Measurements from ENCODE around the gene KLK6.

KLK6 gene

GRCh38 chr19:50968716-50969412 lies 527 bp downstream of the KLK6 start:
- no peaks in the 10 kb centered on the region for H3K27me3 ChIP-seq (ENCODE audit: control insufficient read depth, insufficient read depth, low read length)
- H3K4me1 ChIP-seq (ENCODE audit: control insufficient read depth, insufficient read depth, low read length): peaks cover 7% of the 10 kb centered on the region
- no peak overlapping the region for H3K4me3 ChIP-seq (ENCODE audit: low read depth, low read length)
- no peak overlapping the region for H3K9ac ChIP-seq (ENCODE audit: low read depth, low read length)
- H3K9me3 ChIP-seq (ENCODE audit: control insufficient read depth, insufficient read depth, low read length): no peaks in the 10 kb centered on the region
- no peaks in the 10 kb centered on the region for H3K36me3 ChIP-seq (ENCODE audit: control insufficient read depth, insufficient read depth, low read length)

GRCh38 chr19:50967929-50968715 lies 1.3 kb downstream of the KLK6 start:
- Histone ChIP-seq H3K4me3 (ENCODE audit: low read depth, low read length) (no peak overlapping the region), H3K27me3 (ENCODE audit: control insufficient read depth, insufficient read depth, low read length) (no peaks in the 10 kb centered on the region), H3K4me1 (ENCODE audit: control insufficient read depth, insufficient read depth, low read length) (peaks cover 7% of the 10 kb centered on the region), H3K36me3 (ENCODE audit: control insufficient read depth, insufficient read depth, low read length) (no peaks in the 10 kb centered on the region), H3K9ac (ENCODE audit: low read depth, low read length) (no peak overlapping the region), H3K9me3 (ENCODE audit: control insufficient read depth, insufficient read depth, low read length) (no peaks in the 10 kb centered on the region)

GRCh38 chr19:50964266-50964665 lies 5.1 kb downstream of the KLK6 start:
- H3K27me3 ChIP-seq (ENCODE audit: control insufficient read depth, insufficient read depth, low read length): no peaks in the 10 kb centered on the region
- no peak overlapping the region for H3K9ac ChIP-seq (ENCODE audit: low read depth, low read length)
- H3K9me3 ChIP-seq (ENCODE audit: control insufficient read depth, insufficient read depth, low read length): no peaks in the 10 kb centered on the region
- peaks cover 4% of the 10 kb centered on the region for H3K4me1 ChIP-seq (ENCODE audit: control insufficient read depth, insufficient read depth, low read length)
- H3K36me3 ChIP-seq (ENCODE audit: control insufficient read depth, insufficient read depth, low read length): no peaks in the 10 kb centered on the region
- no peak overlapping the region for H3K4me3 ChIP-seq (ENCODE audit: low read depth, low read length)

- Histone ChIP-seq H3K9ac (ENCODE audit: low read depth, low read length) (no peak overlapping the region), H3K4me3 (ENCODE audit: low read depth, low read length) (no peak overlapping the region), H3K9me3 (ENCODE audit: control insufficient read depth, insufficient read depth, low read length) (no peaks in the 10 kb centered on the region), H3K4me1 (ENCODE audit: control insufficient read depth, insufficient read depth, low read length) (peaks cover 4% of the 10 kb centered on the region), H3K36me3 (ENCODE audit: control insufficient read depth, insufficient read depth, low read length) (no peaks in the 10 kb centered on the region), H3K27me3 (ENCODE audit: control insufficient read depth, insufficient read depth, low read length) (no peaks in the 10 kb centered on the region)
Measured at GRCh38 chr19:50963381-50963780, 6.0 kb downstream of the KLK6 start.

GRCh38 chr19:50962245-50962644 lies 7.1 kb downstream of the KLK6 start:
- Histone ChIP-seq H3K9me3 (ENCODE audit: control insufficient read depth, insufficient read depth, low read length) (no peaks in the 10 kb centered on the region), H3K27me3 (ENCODE audit: control insufficient read depth, insufficient read depth, low read length) (no peaks in the 10 kb centered on the region), H3K4me1 (ENCODE audit: control insufficient read depth, insufficient read depth, low read length) (no peaks in the 10 kb centered on the region), H3K4me3 (ENCODE audit: low read depth, low read length) (no peak overlapping the region), H3K9ac (ENCODE audit: low read depth, low read length) (no peak overlapping the region), H3K36me3 (ENCODE audit: control insufficient read depth, insufficient read depth, low read length) (no peaks in the 10 kb centered on the region)

GRCh38 chr19:50959731-50960500 lies 9.5 kb downstream of the KLK6 start:
- no peaks in the 10 kb centered on the region for H3K36me3 ChIP-seq (ENCODE audit: control insufficient read depth, insufficient read depth, low read length)
- H3K4me1 ChIP-seq (ENCODE audit: control insufficient read depth, insufficient read depth, low read length): no peaks in the 10 kb centered on the region
- no peak overlapping the region for H3K9ac ChIP-seq (ENCODE audit: low read depth, low read length)
- H3K9me3 ChIP-seq (ENCODE audit: control insufficient read depth, insufficient read depth, low read length): no peaks in the 10 kb centered on the region
- no peak overlapping the region for H3K4me3 ChIP-seq (ENCODE audit: low read depth, low read length)
- H3K27me3 ChIP-seq (ENCODE audit: control insufficient read depth, insufficient read depth, low read length): no peaks in the 10 kb centered on the region

- Histone ChIP-seq H3K27me3 (ENCODE audit: control insufficient read depth, insufficient read depth, low read length) (no peaks in the 10 kb centered on the region), H3K4me3 (ENCODE audit: low read depth, low read length) (no peak overlapping the region), H3K4me1 (ENCODE audit: control insufficient read depth, insufficient read depth, low read length) (peaks cover 7% of the 10 kb centered on the region), H3K9ac (ENCODE audit: low read depth, low read length) (no peak overlapping the region), H3K9me3 (ENCODE audit: control insufficient read depth, insufficient read depth, low read length) (no peaks in the 10 kb centered on the region), H3K36me3 (ENCODE audit: control insufficient read depth, insufficient read depth, low read length) (no peaks in the 10 kb centered on the region)
Measured at GRCh38 chr19:50957587-50957986, 11.8 kb downstream of the KLK6 start.

- H3K4me3 ChIP-seq (ENCODE audit: low read depth, low read length): no peak within 1 kb of the TSS
- no peaks in the 10 kb centered on the region for H3K36me3 ChIP-seq (ENCODE audit: control insufficient read depth, insufficient read depth, low read length)
- no peaks in the 10 kb centered on the region for H3K9me3 ChIP-seq (ENCODE audit: control insufficient read depth, insufficient read depth, low read length)
- H3K9ac ChIP-seq (ENCODE audit: low read depth, low read length): no peak within 1 kb of the TSS
- peaks cover 7% of the 10 kb centered on the region for H3K4me1 ChIP-seq (ENCODE audit: control insufficient read depth, insufficient read depth, low read length)
- H3K27me3 ChIP-seq (ENCODE audit: control insufficient read depth, insufficient read depth, low read length): no peaks in the 10 kb centered on the region
Measured at GRCh38 chr19:50952910-50953309, 16.5 kb downstream of the KLK6 start, which contains the start of gene KLK5. TSS of gene KLK5 (minus strand) at chr19:50953038. CDS start at chr19:50952657, 381 bp downstream.

- Histone ChIP-seq H3K9me3 (ENCODE audit: control insufficient read depth, insufficient read depth, low read length) (no peaks in the 10 kb centered on the region), H3K27me3 (ENCODE audit: control insufficient read depth, insufficient read depth, low read length) (no peaks in the 10 kb centered on the region), H3K4me1 (ENCODE audit: control insufficient read depth, insufficient read depth, low read length) (peaks cover 7% of the 10 kb centered on the region), H3K4me3 (ENCODE audit: low read depth, low read length) (peak overlapping the region; percentile 35), H3K9ac (ENCODE audit: low read depth, low read length) (no peak overlapping the region), H3K36me3 (ENCODE audit: control insufficient read depth, insufficient read depth, low read length) (no peaks in the 10 kb centered on the region)
Measured at GRCh38 chr19:50949861-50950260, 19.5 kb downstream of the KLK6 start.

GRCh38 chr19:50947123-50947522 lies 22.3 kb downstream of the KLK6 start:
- H3K4me1 ChIP-seq (ENCODE audit: control insufficient read depth, insufficient read depth, low read length): no peaks in the 10 kb centered on the region
- H3K36me3 ChIP-seq (ENCODE audit: control insufficient read depth, insufficient read depth, low read length): no peaks in the 10 kb centered on the region
- no peaks in the 10 kb centered on the region for H3K9me3 ChIP-seq (ENCODE audit: control insufficient read depth, insufficient read depth, low read length)
- no peaks in the 10 kb centered on the region for H3K27me3 ChIP-seq (ENCODE audit: control insufficient read depth, insufficient read depth, low read length)
- H3K9ac ChIP-seq (ENCODE audit: low read depth, low read length): no peak overlapping the region
- no peak overlapping the region for H3K4me3 ChIP-seq (ENCODE audit: low read depth, low read length)

GRCh38 chr19:50944795-50945194 lies 24.6 kb downstream of the KLK6 start:
- no peaks in the 10 kb centered on the region for H3K36me3 ChIP-seq (ENCODE audit: control insufficient read depth, insufficient read depth, low read length)
- no peaks in the 10 kb centered on the region for H3K27me3 ChIP-seq (ENCODE audit: control insufficient read depth, insufficient read depth, low read length)
- H3K4me3 ChIP-seq (ENCODE audit: low read depth, low read length): no peak overlapping the region
- H3K9ac ChIP-seq (ENCODE audit: low read depth, low read length): no peak overlapping the region
- H3K4me1 ChIP-seq (ENCODE audit: control insufficient read depth, insufficient read depth, low read length): no peaks in the 10 kb centered on the region
- no peaks in the 10 kb centered on the region for H3K9me3 ChIP-seq (ENCODE audit: control insufficient read depth, insufficient read depth, low read length)

Measured in iPS-15b (cell line).